IPS-11a (cell line): ENCODE results near the gene FAM111B.
A peak's percentile ranks its signal among the peaks of the same experiment; 100 is the strongest.
"Not testable (repeated sequence)": the region's sequence is repeated elsewhere in the genome, so short reads cannot be mapped to it uniquely, and the experiment has no call there.

ENCODE experiments used
- H3K4me3 ChIP-seq: one replicate; pipeline ENCODE4 v1.5.1; 2013; ENCODE audit warnings: low read depth, low read length, control low read depth

Gene FAM111B

GRCh38 chr11:59102259-59102765 is 4.7 kb upstream of the FAM111B start:
- peak overlapping the region; percentile 37 for H3K4me3 ChIP-seq

DNA sequence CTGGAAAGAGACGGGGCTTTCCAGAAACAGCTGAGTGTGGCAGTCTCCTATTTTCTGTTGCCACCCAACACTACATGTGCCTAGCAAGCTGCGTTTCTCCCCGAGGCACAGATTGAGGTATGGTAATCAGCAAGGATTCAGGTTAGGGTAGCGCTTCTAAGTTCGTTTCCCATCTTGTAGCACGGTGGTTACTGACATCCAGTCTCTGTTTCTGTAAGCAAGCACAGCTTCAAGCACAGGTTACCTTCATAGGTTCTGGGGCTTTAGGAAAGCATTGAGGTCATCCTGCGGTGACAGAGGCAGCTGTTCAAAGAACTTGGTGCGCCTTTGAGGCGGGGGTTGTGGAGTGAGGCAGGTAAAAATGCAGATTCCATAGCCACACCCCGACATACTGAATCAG is 684 bp downstream of the FAM111B start:
- H3K4me3 ChIP-seq, result peak overlapping the region; percentile 41

DNA sequence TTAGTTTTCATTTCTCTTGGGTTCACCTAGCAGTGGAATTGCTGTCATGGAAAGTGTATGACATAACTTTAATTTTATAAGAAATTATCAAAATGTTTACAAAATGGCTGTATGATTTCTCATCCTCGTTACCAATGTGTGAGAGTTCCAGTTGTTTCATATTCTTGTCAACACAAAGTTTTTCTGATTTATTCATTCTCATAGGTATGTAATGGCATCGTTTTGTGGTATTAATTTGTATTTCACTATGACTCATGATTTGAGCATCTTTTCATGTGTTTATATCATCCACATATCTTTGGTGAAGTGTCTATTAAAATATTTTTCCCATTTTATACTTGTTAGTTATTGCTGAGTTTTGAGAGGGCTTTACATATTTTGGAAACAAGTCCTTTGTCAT is 5.5 kb downstream of the FAM111B start:
- no peak overlapping the region for H3K4me3 ChIP-seq

- no peak overlapping the region for H3K4me3 ChIP-seq
Measured at GRCh38 chr11:59114344-59114743, 7.3 kb downstream of the FAM111B start.

DNA sequence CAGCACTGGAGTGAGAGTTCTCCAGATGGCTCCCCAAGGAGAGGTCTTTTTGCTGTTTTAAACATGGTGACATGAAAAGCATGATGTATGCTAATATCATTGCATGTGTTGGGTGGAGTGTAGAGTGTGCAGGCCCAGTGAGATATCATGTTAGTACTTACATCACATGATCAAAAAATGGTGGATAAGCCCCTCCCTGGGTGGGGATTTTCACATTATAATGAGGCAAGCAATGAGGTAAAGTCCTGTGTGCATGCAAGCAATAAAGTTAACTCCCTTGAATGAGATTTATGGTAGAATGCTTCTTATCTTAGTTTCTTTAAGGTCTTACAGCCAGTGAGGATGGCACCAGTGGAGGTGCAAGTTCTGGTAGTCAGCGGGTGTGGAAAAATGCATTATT is 8.5 kb downstream of the FAM111B start:
- no peak overlapping the region for H3K4me3 ChIP-seq

DNA sequence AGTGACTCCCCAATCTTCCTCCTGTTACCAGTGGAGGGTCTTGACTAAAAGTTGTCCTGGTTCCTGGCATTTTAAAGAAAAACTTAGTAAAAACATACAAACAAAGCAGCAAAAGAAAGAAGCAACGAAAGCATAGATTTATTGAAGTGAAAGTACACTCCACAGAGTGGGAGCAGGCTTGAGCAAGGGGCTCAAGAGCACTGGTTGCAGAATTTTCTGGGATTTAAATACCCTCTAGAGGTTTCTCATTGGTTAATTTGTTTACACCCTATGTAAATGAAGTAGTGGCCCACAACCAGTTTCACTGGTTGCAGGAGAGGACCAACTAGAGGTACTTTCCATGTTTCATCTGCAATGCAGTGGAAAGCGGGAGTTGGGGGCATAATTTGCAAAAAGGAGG is 10.7 kb downstream of the FAM111B start:
- H3K4me3 ChIP-seq, result no peak overlapping the region

GRCh38 chr11:59119826-59120225 is 12.8 kb downstream of the FAM111B start:
- H3K4me3 ChIP-seq, result no peak overlapping the region

GRCh38 chr11:59135648-59136461 is 28.8 kb downstream of the FAM111B start:
- no peak overlapping the region for H3K4me3 ChIP-seq

DNA sequence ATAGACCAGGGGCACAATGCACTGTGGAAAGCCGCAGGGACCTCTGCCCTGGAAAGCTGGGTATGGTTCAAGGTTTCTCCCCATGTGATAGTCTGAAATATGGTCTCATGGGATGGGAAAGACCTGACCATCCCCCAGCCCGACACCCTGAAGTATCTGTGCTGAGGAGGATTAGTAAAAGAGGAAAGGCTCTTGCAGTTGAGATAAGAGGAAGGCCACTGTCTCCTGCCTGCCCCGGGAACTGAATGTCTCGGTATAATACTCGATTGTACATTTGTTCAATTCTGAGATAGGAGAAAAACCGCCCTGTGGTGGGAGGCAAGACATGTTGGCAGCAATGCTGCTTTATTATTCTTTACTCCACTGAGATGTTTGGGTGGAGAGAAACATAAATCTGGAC is 29.5 kb downstream of the FAM111B start:
- H3K4me3 ChIP-seq, result not testable (repeated sequence)

GRCh38 chr11:59137190-59137589 is 30.2 kb downstream of the FAM111B start:
- H3K4me3 ChIP-seq, result no peak overlapping the region

- H3K4me3 ChIP-seq, result no peak overlapping the region
Measured at GRCh38 chr11:59138643-59139042, 31.6 kb downstream of the FAM111B start.

GRCh38 chr11:59141191-59141590 is 34.2 kb downstream of the FAM111B start:
- H3K4me3 ChIP-seq, result no peak overlapping the region

GRCh38 chr11:59141673-59142460 is 34.8 kb downstream of the FAM111B start:
- peak overlapping the region; percentile 72 for H3K4me3 ChIP-seq

DNA sequence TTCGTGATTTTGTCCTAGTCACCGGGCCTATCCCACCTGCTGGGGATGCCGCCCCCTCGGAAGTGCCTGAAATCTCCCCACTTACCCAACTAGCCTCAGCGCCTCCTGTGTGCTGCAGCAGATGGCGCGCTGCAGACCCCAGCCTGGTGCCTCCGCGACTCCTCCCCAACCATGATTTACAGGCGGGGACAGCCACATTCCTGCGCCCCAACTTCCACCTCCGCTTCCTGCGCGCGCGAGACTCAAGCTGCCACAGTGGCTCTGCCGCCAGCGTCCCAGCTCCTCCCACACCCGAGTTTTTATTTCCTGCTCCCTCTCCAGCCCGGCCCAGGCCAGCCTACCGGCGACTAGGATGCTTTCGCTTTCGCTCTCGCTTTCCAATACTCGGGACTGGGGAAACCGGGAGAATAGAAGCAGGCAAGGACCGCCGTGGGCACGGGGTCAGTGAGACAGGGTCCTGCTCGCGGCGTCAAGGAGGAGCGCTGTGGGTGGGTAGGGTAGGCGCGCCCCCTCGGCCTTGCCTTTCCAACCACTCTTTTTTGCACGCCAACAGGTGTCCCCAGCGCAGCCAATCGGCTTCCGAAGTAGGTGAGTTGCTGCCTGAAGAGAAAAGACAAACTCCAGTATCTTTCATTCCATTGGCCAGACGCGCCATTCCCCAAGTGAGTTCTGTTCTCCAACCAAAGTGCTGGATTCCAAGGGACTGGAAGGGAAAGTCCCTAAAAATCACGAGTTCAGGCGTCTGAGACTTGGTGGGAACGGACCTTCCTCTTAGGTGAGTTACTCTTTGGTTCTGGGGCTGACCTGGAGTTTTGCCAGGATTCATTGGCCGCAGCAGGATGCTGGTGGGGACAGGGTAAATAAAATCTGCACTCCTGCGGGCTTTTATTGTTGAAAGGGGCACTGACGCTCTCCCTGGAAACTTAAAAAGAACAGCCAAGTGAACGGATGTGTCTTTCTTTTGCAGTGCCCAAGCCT is 35.8 kb downstream of the FAM111B start, which contains the start of gene FAM111A:
FAM111A (plus strand) TSS at position 327 of the 978 bp plus-strand sequence. CDS start 6,017 bp downstream, outside the sequence.
- peak within 1 kb of the TSS; percentile 72 for H3K4me3 ChIP-seq

- H3K4me3 ChIP-seq, result no peak overlapping the region
Measured at GRCh38 chr11:59144096-59144495, 37.1 kb downstream of the FAM111B start.

DNA sequence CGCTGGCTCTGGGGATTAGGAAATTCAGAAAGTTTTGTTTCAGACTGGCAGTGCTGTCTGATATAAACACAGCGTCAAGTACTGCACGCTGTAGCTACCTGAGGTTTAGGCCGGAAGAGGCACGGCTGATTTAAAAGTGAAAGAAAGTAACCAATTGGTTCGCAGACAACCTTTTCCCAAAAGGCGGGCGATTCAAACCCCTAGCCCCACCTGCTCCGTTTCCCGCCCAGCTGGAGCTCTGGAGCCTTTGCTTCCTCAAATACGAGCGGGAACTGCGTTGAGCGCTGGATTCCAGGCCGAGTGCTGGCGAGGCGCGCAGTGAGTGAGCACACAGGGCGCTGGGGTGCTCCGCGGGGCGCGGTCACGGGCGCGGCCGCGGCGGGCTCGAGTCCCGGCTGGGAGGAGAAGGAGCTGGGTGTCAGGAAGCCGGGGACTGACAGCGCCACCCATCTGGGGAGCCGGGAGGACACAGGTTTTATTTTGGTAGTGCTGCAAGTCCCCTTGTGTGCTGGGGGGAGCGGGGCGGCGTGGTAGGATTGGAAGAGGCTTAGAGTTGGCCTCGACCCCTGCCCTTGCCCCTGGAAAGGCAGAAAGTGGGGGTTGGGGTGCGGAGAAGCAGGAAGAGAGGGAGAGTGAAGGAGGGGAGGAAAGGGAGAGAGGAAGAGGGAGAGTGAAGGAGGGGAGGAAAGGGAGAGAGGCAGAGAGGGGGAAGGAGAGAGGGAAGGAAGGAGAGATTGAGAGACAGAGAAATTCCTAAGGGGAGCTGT is 37.7 kb downstream of the FAM111B start:
- peak overlapping the region; percentile 35 for H3K4me3 ChIP-seq

- no peak overlapping the region for H3K4me3 ChIP-seq
Measured at GRCh38 chr11:59145534-59145933, 38.5 kb downstream of the FAM111B start.

DNA sequence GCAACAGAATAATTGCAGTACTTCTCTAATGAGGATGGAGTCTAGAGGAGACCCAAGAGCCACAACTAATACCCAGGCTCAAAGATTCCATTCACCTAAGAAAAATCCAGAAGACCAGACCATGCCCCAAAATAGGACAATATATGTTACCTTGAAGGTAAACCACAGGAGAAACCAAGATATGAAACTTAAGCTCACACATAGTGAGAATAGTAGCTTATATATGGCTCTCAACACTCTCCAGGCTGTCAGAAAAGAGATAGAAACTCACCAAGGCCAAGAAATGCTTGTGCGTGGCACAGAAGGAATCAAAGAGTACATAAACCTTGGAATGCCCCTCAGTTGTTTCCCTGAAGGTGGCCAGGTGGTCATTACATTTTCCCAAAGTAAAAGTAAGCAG is 44.7 kb downstream of the FAM111B start:
- H3K4me3 ChIP-seq, result no peak overlapping the region

DNA sequence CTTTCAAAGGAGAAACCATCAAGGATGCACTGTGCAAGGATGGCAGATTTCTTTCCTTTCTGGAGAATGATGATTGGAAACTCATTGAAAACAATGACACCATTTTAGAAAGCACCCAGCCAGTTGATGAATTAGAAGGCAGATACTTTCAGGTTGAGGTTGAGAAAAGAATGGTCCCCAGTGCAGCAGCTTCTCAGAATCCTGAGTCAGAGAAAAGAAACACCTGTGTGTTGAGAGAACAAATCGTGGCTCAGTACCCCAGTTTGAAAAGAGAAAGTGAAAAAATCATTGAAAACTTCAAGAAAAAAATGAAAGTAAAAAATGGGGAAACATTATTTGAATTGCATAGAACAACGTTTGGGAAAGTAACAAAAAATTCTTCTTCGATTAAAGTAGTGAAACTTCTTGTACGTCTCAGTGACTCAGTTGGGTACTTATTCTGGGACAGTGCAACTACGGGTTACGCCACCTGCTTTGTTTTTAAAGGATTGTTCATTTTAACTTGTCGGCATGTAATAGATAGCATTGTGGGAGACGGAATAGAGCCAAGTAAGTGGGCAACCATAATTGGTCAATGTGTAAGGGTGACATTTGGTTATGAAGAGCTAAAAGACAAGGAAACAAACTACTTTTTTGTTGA is 45.4 kb downstream of the FAM111B start:
- no peak overlapping the region for H3K4me3 ChIP-seq
